ENCODE results near the gene AMIGO1. TPM values are rescaled to one million over a fixed set of nuclear protein-coding genes. Genes with fewer than 3 reads are reported as not detected.

The AMIGO1 gene
- total and polyA plus RNA-seq, 2 of the 8 experiments (the other 6 are each of a cell fraction or from before 2014, with no cell fraction given): 1.5 to 2.7 TPM

DNA sequence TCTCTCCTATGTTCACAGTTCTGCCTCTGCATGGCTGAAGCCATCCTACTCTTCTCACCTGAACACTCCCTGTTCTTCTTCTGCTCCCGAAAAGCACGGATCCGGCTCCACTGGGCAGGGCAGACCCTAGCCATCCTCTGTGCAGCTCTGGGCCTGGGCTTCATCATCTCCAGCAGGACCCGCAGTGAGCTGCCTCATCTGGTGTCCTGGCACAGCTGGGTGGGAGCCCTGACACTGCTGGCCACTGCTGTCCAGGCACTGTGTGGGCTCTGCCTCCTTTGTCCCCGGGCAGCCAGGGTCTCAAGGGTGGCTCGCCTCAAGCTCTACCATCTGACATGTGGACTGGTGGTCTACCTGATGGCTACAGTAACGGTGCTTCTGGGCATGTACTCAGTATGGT lies 13.8 kb downstream of the AMIGO1 start (continued):
- TF ChIP-seq CHD7 (IDR thresholded peaks at IDR 0.05; ENCODE audit: insufficient replicate concordance, low read length): no peak
- TF ChIP-seq KDM5A (IDR thresholded peaks at IDR 0.05; ENCODE audit: low read length): no peak
- TF ChIP-seq, protein P1, sequence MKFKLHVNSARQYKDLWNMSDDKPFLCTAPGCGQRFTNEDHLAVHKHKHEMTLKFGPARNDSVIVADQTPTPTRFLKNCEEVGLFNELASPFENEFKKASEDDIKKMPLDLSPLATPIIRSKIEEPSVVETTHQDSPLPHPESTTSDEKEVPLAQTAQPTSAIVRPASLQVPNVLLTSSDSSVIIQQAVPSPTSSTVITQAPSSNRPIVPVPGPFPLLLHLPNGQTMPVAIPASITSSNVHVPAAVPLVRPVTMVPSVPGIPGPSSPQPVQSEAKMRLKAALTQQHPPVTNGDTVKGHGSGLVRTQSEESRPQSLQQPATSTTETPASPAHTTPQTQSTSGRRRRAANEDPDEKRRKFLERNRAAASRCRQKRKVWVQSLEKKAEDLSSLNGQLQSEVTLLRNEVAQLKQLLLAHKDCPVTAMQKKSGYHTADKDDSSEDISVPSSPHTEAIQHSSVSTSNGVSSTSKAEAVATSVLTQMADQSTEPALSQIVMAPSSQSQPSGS (IDR thresholded peaks at IDR 0.05; ENCODE audit: low read length): no peak
- TF ChIP-seq TEAD4 (IDR thresholded peaks at IDR 0.05; ENCODE audit: low read depth, low read length): no peak
- TF ChIP-seq EP300 (IDR thresholded peaks at IDR 0.05; ENCODE audit: borderline replicate concordance in 1 of 2, low read depth in 2 of 2, low read length in 2 of 2): no peak
- no peak for TF ChIP-seq JUND (IDR thresholded peaks at IDR 0.05; ENCODE audit: low read length)
- TF ChIP-seq SP2 (IDR thresholded peaks at IDR 0.05; ENCODE audit: low read length): no peak
- TF ChIP-seq CEBPB (IDR thresholded peaks at IDR 0.05; ENCODE audit: low read depth, low read length): no peak
- no peak for TF ChIP-seq JUN (IDR thresholded peaks at IDR 0.05; ENCODE audit: low read depth, low read length)
- TF ChIP-seq CHD2 (IDR thresholded peaks at IDR 0.05; ENCODE audit: low read length): no peak
- TF ChIP-seq PHF8 (conservative IDR thresholded peaks at IDR 0.05; ENCODE audit: low read depth, low read length): no peak
